ENCODE data around the gene ZNF655.
"Not testable (repeated sequence)": the region's sequence is repeated elsewhere in the genome, so short reads cannot be mapped to it uniquely, and the experiment has no call there.

The ZNF655 gene

GRCh38 chr7:99558306-99559174 lies at the start of gene ZNF655:
Gene ZNF655, plus strand, starts transcription at chr7:99558642. Its CDS starts 1,918 bp downstream, at chr7:99560560.
- DNase-seq: peak; percentile 97

GRCh38 chr7:99514050-99514449 lies 44.4 kb upstream of the ZNF655 start:
- no peak for DNase-seq

- DNase-seq: no peak
These were observed 37.0 kb upstream of the ZNF655 start for GRCh38 chr7:99521399-99521798.

GRCh38 chr7:99525713-99526440 lies 32.6 kb upstream of the ZNF655 start:
- peak; percentile 63 for DNase-seq

GRCh38 chr7:99531354-99531765 lies 27.1 kb upstream of the ZNF655 start:
- DNase-seq: peak; percentile 25

GRCh38 chr7:99535667-99536066 lies 22.8 kb upstream of the ZNF655 start:
- DNase-seq: no peak

GRCh38 chr7:99539213-99539811 lies 19.1 kb upstream of the ZNF655 start:
- DNase-seq: peak; percentile 64

GRCh38 chr7:99540542-99540941 lies 17.9 kb upstream of the ZNF655 start:
- no peak for DNase-seq

- DNase-seq: no peak
These were observed 17.2 kb upstream of the ZNF655 start for GRCh38 chr7:99541212-99541611.

GRCh38 chr7:99543081-99543671 lies 15.3 kb upstream of the ZNF655 start:
- no peak for DNase-seq

GRCh38 chr7:99543916-99544315 lies 14.5 kb upstream of the ZNF655 start:
- DNase-seq: no peak

GRCh38 chr7:99545308-99545707 lies 13.1 kb upstream of the ZNF655 start:
- DNase-seq: peak; percentile 52

GRCh38 chr7:99549545-99549944 lies 8.9 kb upstream of the ZNF655 start:
- DNase-seq: not testable (repeated sequence)

- DNase-seq: no peak
These were observed 7.1 kb upstream of the ZNF655 start for GRCh38 chr7:99551334-99551733.

- peak; percentile 99 for DNase-seq
These were observed 6.5 kb upstream of the ZNF655 start, which contains the start of gene FAM200A for GRCh38 chr7:99551767-99552463. Gene FAM200A, minus strand, starts transcription at chr7:99552114. Its CDS starts 3,707 bp downstream, at chr7:99548407.

- DNase-seq: no peak
These were observed 5.4 kb upstream of the ZNF655 start for GRCh38 chr7:99553039-99553438.

GRCh38 chr7:99554939-99555338 lies 3.5 kb upstream of the ZNF655 start:
- peak; percentile 27 for DNase-seq

GRCh38 chr7:99557196-99557607 lies 1.2 kb upstream of the ZNF655 start:
- DNase-seq: peak; percentile 42

- DNase-seq: no peak
These were observed 519 bp upstream of the ZNF655 start for GRCh38 chr7:99557940-99558305.

- DNase-seq: no peak
These were observed 903 bp downstream of the ZNF655 start for GRCh38 chr7:99559175-99559915.

- no peak for DNase-seq
These were observed 2.6 kb downstream of the ZNF655 start for GRCh38 chr7:99560834-99561736.
